Stimulated activated CD8-positive, alpha-beta memory T cell treated with anti-CD3 and anti-CD28 coated beads, Interleukin-15, amount 100 ng/mL, for 1 hour (primary cell): ENCODE results near the gene SUMO4.
"Not testable (repeated sequence)": the region's sequence is repeated elsewhere in the genome, so short reads cannot be mapped to it uniquely, and the experiment has no call there.

ENCODE experiments used
- DNase-seq: peaks from one replicate; pipeline ENCODE4 v3.0.0-alpha.2; 2020; ENCODE audit warnings: low read depth

SUMO4 gene

GRCh38 chr6:149431905-149432775, 32.1 kb downstream of the SUMO4 start:
- peak; percentile 83 for DNase-seq

GRCh38 chr6:149433405-149433804, 33.3 kb downstream of the SUMO4 start:
- DNase-seq, result no peak

- no peak for DNase-seq
These were observed 33.8 kb downstream of the SUMO4 start for GRCh38 chr6:149433881-149434280.

GRCh38 chr6:149435919-149436586, 36.0 kb downstream of the SUMO4 start:
- no peak for DNase-seq

- DNase-seq, result no peak
These were observed 36.6 kb downstream of the SUMO4 start for GRCh38 chr6:149436647-149437046.

- no peak for DNase-seq
These were observed 37.1 kb downstream of the SUMO4 start for GRCh38 chr6:149437212-149437611.

GRCh38 chr6:149438855-149439254, 38.8 kb downstream of the SUMO4 start:
- DNase-seq, result no peak

- DNase-seq, result no peak
These were observed 39.6 kb downstream of the SUMO4 start for GRCh38 chr6:149439626-149440025.

- DNase-seq, result no peak
These were observed 40.9 kb downstream of the SUMO4 start for GRCh38 chr6:149440735-149441671.

GRCh38 chr6:149441740-149442139, 41.7 kb downstream of the SUMO4 start:
- DNase-seq, result no peak

- no peak for DNase-seq
These were observed 43.5 kb downstream of the SUMO4 start for GRCh38 chr6:149443411-149444181.

- not testable (repeated sequence) for DNase-seq
These were observed 44.5 kb downstream of the SUMO4 start for GRCh38 chr6:149444360-149445094.

- DNase-seq, result no peak
These were observed 45.0 kb downstream of the SUMO4 start for GRCh38 chr6:149445095-149445466.

GRCh38 chr6:149445573-149445972, 45.5 kb downstream of the SUMO4 start:
- no peak for DNase-seq

- no peak for DNase-seq
These were observed 46.8 kb downstream of the SUMO4 start for GRCh38 chr6:149446791-149447376.

GRCh38 chr6:149448821-149449453, 48.9 kb downstream of the SUMO4 start:
- DNase-seq, result no peak

GRCh38 chr6:149449831-149450678, 50.0 kb downstream of the SUMO4 start:
- DNase-seq, result no peak
